Measurements from ENCODE around the gene TIMM10.

The TIMM10 gene

GRCh38 chr11:57482782-57483561 lies 47.6 kb downstream of the TIMM10 start:
- DNase-seq = peak; percentile 27

- no peak for DNase-seq
Measured at GRCh38 chr11:57481915-57482781, 48.4 kb downstream of the TIMM10 start.

- DNase-seq = no peak
Measured at GRCh38 chr11:57481315-57481714, 49.2 kb downstream of the TIMM10 start.

- DNase-seq = peak; percentile 44
Measured at GRCh38 chr11:57480409-57481137, 50.0 kb downstream of the TIMM10 start.

- no peak for DNase-seq
Measured at GRCh38 chr11:57479911-57480310, 50.6 kb downstream of the TIMM10 start.

GRCh38 chr11:57479021-57479663 lies 51.4 kb downstream of the TIMM10 start:
- no peak for DNase-seq
